HG03439 (cell line): ENCODE data around the gene SESTD1.

Experiments used
- ATAC-seq: cut with Tn5 transposase; IDR thresholded peaks from one replicate; pipeline ENCODE4 v1.9.1; 2021; ENCODE audit warnings: mild to moderate bottlenecking, moderate library complexity; ENCODE audit not compliant: unreplicated experiment

The SESTD1 gene

GRCh38 chr2:179264368-179265081, at the start of gene SESTD1:
TSS of gene SESTD1 (minus strand) at chr2:179264832. CDS start at chr2:179191841, 72,991 bp downstream.
- peak; percentile 75 for ATAC-seq

- no peak for ATAC-seq
These were observed 48.4 kb upstream of the SESTD1 start for GRCh38 chr2:179313057-179313456.

- no peak for ATAC-seq
These were observed 46.5 kb upstream of the SESTD1 start for GRCh38 chr2:179311101-179311500.

- no peak for ATAC-seq
These were observed 43.2 kb upstream of the SESTD1 start for GRCh38 chr2:179307616-179308371.

- ATAC-seq = no peak
These were observed 40.5 kb upstream of the SESTD1 start for GRCh38 chr2:179305125-179305524.

GRCh38 chr2:179304424-179304823, 39.8 kb upstream of the SESTD1 start:
- ATAC-seq = no peak

GRCh38 chr2:179302764-179303571, 38.3 kb upstream of the SESTD1 start:
- no peak for ATAC-seq

- no peak for ATAC-seq
These were observed 37.5 kb upstream of the SESTD1 start for GRCh38 chr2:179302149-179302548.

- no peak for ATAC-seq
These were observed 34.0 kb upstream of the SESTD1 start for GRCh38 chr2:179298666-179299065.

- ATAC-seq = no peak
These were observed 33.3 kb upstream of the SESTD1 start for GRCh38 chr2:179297927-179298326.

GRCh38 chr2:179290329-179290728, 25.7 kb upstream of the SESTD1 start:
- no peak for ATAC-seq

GRCh38 chr2:179285060-179285459, 20.4 kb upstream of the SESTD1 start:
- no peak for ATAC-seq

- no peak for ATAC-seq
These were observed 13.0 kb upstream of the SESTD1 start for GRCh38 chr2:179277429-179278196.

- no peak for ATAC-seq
These were observed 10.8 kb upstream of the SESTD1 start for GRCh38 chr2:179275253-179276012.

- ATAC-seq = peak; percentile 74
These were observed 10.1 kb upstream of the SESTD1 start for GRCh38 chr2:179274749-179275148.

GRCh38 chr2:179273461-179273962, 8.9 kb upstream of the SESTD1 start:
- no peak for ATAC-seq

- ATAC-seq = no peak
These were observed 8.0 kb upstream of the SESTD1 start for GRCh38 chr2:179272406-179273192.

- ATAC-seq = no peak
These were observed 6.1 kb upstream of the SESTD1 start for GRCh38 chr2:179270689-179271088.
